ENCODE data around the gene KASH5. TPM values are rescaled to one million over a fixed set of nuclear protein-coding genes. Genes with fewer than 3 reads are reported as not detected.

Gene KASH5
- total and polyA plus RNA-seq, 4 donors, result not detected

GRCh38 chr19:49364083-49364737 lies 23.8 kb upstream of the KASH5 start:
- TF ChIP-seq FOXA1 (IDR thresholded peaks at IDR 0.05) (no peak), EGR1 (IDR thresholded peaks at IDR 0.05; ENCODE audit: low read depth in 2 of 2) (no peak), YY1 (IDR thresholded peaks at IDR 0.05) (no peak)
- peaks cover 5 to 20% (median 9%) of the 10 kb centered on the region in 4 donors for H3K4me1 ChIP-seq (ENCODE audit: control insufficient read depth in 4 of 4, insufficient read depth in 4 of 4, low read length in 3 of 4)
- no peak for DNase-seq (ENCODE audit: low spot score)
- H3K27me3 ChIP-seq (ENCODE audit: control insufficient read depth in 4 of 4, insufficient read depth in 4 of 4, low read length in 3 of 4), result no peaks in the 10 kb centered on the region
- H3K9me3 ChIP-seq (ENCODE audit: control insufficient read depth in 4 of 4, low read length in 3 of 4), result peaks cover 0 to 6% (median 3%) of the 10 kb centered on the region in 4 donors
- H3K36me3 ChIP-seq (ENCODE audit: control insufficient read depth in 4 of 4, insufficient read depth in 3 of 4, low read depth in 1 of 4, low read length in 3 of 4), result no peaks in the 10 kb centered on the region
- H3K27ac ChIP-seq (ENCODE audit: low read depth in 1 of 2, low read length in 2 of 2), result no peak overlapping the region
- 73% methylated on average over 27 of the region's 27 CpGs for WGBS
- H3K9ac ChIP-seq (ENCODE audit: low read depth in 1 of 2, low read length in 2 of 2), result no peak overlapping the region
- H3K4me3 ChIP-seq (ENCODE audit: low read depth in 1 of 3, low read length in 3 of 3), result no peak overlapping the region

GRCh38 chr19:49366110-49366509 lies 21.9 kb upstream of the KASH5 start:
- Histone ChIP-seq H3K4me3 (ENCODE audit: low read depth in 1 of 3, low read length in 3 of 3) (no peak overlapping the region), H3K9ac (ENCODE audit: low read depth in 1 of 2, low read length in 2 of 2) (no peak overlapping the region), H3K36me3 (ENCODE audit: control insufficient read depth in 4 of 4, insufficient read depth in 3 of 4, low read depth in 1 of 4, low read length in 3 of 4) (no peaks in the 10 kb centered on the region), H3K27me3 (ENCODE audit: control insufficient read depth in 4 of 4, insufficient read depth in 4 of 4, low read length in 3 of 4) (no peaks in the 10 kb centered on the region), H3K9me3 (ENCODE audit: control insufficient read depth in 4 of 4, low read length in 3 of 4) (peaks cover 3 to 12% (median 7%) of the 10 kb centered on the region in 4 donors), H3K4me1 (ENCODE audit: control insufficient read depth in 4 of 4, insufficient read depth in 4 of 4, low read length in 3 of 4) (peaks cover 5 to 20% (median 9%) of the 10 kb centered on the region in 4 donors), H3K27ac (ENCODE audit: low read depth in 1 of 2, low read length in 2 of 2) (no peak overlapping the region)
- DNase-seq (ENCODE audit: low spot score), result no peak
- TF ChIP-seq ZBTB33 (IDR thresholded peaks at IDR 0.05), result no peak

- H3K4me1 ChIP-seq (ENCODE audit: control insufficient read depth in 4 of 4, insufficient read depth in 4 of 4, low read length in 3 of 4), result peaks cover 0 to under 1% (median under 1%) of the 10 kb centered on the region in 4 donors
- no peak overlapping the region for H3K9ac ChIP-seq (ENCODE audit: low read depth in 1 of 2, low read length in 2 of 2)
- no peak overlapping the region for H3K4me3 ChIP-seq (ENCODE audit: low read depth in 1 of 3, low read length in 3 of 3)
- H3K27ac ChIP-seq (ENCODE audit: low read depth in 1 of 2, low read length in 2 of 2), result no peak overlapping the region
- DNase-seq (ENCODE audit: low spot score), result no peak
- no peaks in the 10 kb centered on the region for H3K36me3 ChIP-seq (ENCODE audit: control insufficient read depth in 4 of 4, insufficient read depth in 3 of 4, low read depth in 1 of 4, low read length in 3 of 4)
- peaks cover 3 to 12% (median 7%) of the 10 kb centered on the region in 4 donors for H3K9me3 ChIP-seq (ENCODE audit: control insufficient read depth in 4 of 4, low read length in 3 of 4)
- WGBS, result 95% methylated on average over 5 of the region's 5 CpGs
- TF ChIP-seq REST (IDR thresholded peaks at IDR 0.05) (no peak), ATF3 (IDR thresholded peaks at IDR 0.05) (no peak), MAX (IDR thresholded peaks at IDR 0.05) (no peak), FOXA2 (IDR thresholded peaks at IDR 0.05) (no peak)
- H3K27me3 ChIP-seq (ENCODE audit: control insufficient read depth in 4 of 4, insufficient read depth in 4 of 4, low read length in 3 of 4), result no peaks in the 10 kb centered on the region
Measured at GRCh38 chr19:49368711-49369358, 19.2 kb upstream of the KASH5 start.
